ENCODE data around the gene MTHFSD. TPM values are rescaled to one million over a fixed set of nuclear protein-coding genes. Genes with fewer than 3 reads are reported as not detected.

MTHFSD gene
- total RNA-seq, 3 donors from 2014 or later (not counting 1 experiment from before 2014, with no cell fraction given) = 14.3 to 22.0 (median 16.9) TPM

GRCh38 chr16:86505185-86505898 is 49.7 kb downstream of the MTHFSD start:
- Mint-ChIP-seq H3K27ac (no peak overlapping the region), H3K9me3 (no peaks in the 10 kb centered on the region), H3K4me3 (no peak overlapping the region), H3K27me3 (ENCODE audit: low read depth in 2 of 2) (peaks cover 68 to 73% of the 10 kb centered on the region in 2 donors), H3K4me1 (peaks cover 7 to 22% of the 10 kb centered on the region in 2 donors), H3K36me3 (no peaks in the 10 kb centered on the region)
- no peak overlapping the region for H3K4me3 ChIP-seq (ENCODE audit: low read length)
- H3K4me1 ChIP-seq (ENCODE audit: control insufficient read depth, insufficient read depth, low read length) = peaks cover 12% of the 10 kb centered on the region
- H3K27ac ChIP-seq (ENCODE audit: low read length) = no peak overlapping the region
- no peak for TF ChIP-seq CTCF (IDR thresholded peaks at IDR 0.05)
- intact Hi-C loops (cut with micrococcal nuclease) = no loop called here
- WGBS (ENCODE audit: insufficient coverage) = 3% methylated on average over 67 of the region's 67 CpGs
- H3K36me3 ChIP-seq (ENCODE audit: control insufficient read depth, insufficient read depth, low read length) = no peaks in the 10 kb centered on the region
- H3K9me3 ChIP-seq (ENCODE audit: control insufficient read depth, insufficient read depth, low read length) = no peaks in the 10 kb centered on the region
- H3K27me3 ChIP-seq (ENCODE audit: control insufficient read depth, insufficient read depth, low read length) = peaks cover 47% of the 10 kb centered on the region
- ATAC-seq (no peak), DNase-seq (no peak)

DNA sequence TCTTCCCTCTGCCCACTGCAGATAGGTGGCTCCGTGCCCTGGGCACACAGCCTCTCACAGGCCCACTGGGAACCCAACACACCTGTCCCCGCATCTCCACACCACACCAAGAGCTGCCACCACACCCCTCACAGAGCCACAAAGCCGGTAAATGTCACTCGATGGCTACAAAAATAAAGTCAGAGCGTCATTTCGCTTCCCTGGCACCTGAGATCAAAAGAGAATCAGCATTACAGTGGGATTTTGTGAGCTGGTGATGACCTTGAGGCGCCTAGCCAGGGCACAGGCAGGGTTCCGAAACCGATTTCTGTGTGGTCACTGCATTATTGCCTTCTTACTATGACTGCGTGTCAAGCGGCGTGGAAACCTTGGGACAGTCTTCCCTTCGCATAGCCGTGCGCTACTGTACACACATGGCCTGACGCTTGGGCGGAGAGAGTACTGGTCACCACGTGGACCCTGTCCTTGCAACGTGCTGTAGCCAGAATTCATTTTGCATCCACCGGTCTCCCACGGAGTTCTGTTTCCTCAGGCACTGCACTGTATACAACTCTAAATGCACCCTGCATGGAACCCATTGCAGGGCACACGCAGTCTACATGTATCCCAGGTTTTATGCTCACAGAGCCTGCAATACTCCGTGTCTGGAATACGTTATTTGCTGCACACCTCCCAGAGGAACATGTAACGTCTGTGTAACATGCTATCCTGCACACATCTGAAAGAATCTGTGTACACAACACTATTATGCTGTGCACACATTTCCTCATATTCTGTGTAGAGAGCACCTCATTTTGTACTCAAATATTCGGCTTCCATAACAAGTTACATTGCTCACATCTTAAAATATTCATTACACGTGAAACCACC is 50.5 kb downstream of the MTHFSD start:
- WGBS (ENCODE audit: insufficient coverage) = 14% methylated on average over 27 of the region's 27 CpGs
- intact Hi-C loops (cut with micrococcal nuclease) = no loop called here

DNA sequence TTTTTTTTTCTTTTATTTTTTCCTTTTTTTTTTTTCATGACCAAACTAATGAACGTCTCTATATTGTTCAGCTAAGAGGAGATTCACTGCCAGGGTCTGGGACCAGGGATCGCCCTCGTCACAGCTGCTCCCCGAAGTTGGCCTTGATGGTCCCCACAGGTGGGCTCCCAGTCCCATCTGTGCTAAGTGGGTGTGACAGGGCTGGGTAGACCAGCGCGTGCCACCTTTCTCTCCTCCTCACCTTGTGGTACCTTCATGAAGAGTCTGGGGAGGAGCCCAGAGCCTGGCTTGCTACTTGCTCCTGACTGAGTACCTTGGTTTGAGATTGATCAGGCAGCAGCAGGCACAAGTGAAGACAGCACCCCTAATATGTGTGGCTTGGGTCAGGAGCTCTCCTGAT is 51.2 kb downstream of the MTHFSD start:
- H3K9me3 Mint-ChIP-seq = no peaks in the 10 kb centered on the region
- peaks cover 1% of the 10 kb centered on the region for H3K4me1 ChIP-seq (ENCODE audit: control insufficient read depth, insufficient read depth, low read length)
- no peak overlapping the region for H3K4me3 Mint-ChIP-seq

More for the DNA sequence above, 50.5 kb downstream of the MTHFSD start:
- ATAC-seq = no peak
- Histone ChIP-seq H3K27ac (ENCODE audit: low read length) (no peak overlapping the region), H3K4me3 (ENCODE audit: low read length) (no peak overlapping the region), H3K9me3 (ENCODE audit: control insufficient read depth, insufficient read depth, low read length) (no peaks in the 10 kb centered on the region), H3K36me3 (ENCODE audit: control insufficient read depth, insufficient read depth, low read length) (no peaks in the 10 kb centered on the region), H3K4me1 (ENCODE audit: control insufficient read depth, insufficient read depth, low read length) (peaks cover 8% of the 10 kb centered on the region), H3K27me3 (ENCODE audit: control insufficient read depth, insufficient read depth, low read length) (peaks cover 47% of the 10 kb centered on the region)
- no peaks in the 10 kb centered on the region for H3K36me3 Mint-ChIP-seq
- no peak overlapping the region for H3K27ac Mint-ChIP-seq
- H3K4me3 Mint-ChIP-seq = no peak overlapping the region
- peaks cover 73 to 79% of the 10 kb centered on the region in 2 donors for H3K27me3 Mint-ChIP-seq (ENCODE audit: low read depth in 2 of 2)
- peaks cover 7 to 22% of the 10 kb centered on the region in 2 donors for H3K4me1 Mint-ChIP-seq
- no peak for TF ChIP-seq CTCF (IDR thresholded peaks at IDR 0.05)
- no peak for DNase-seq
- H3K9me3 Mint-ChIP-seq = no peaks in the 10 kb centered on the region

More for the DNA sequence above, 51.2 kb downstream of the MTHFSD start:
- H3K4me1 Mint-ChIP-seq = peaks cover 7 to 20% of the 10 kb centered on the region in 2 donors
- Histone ChIP-seq H3K27me3 (ENCODE audit: control insufficient read depth, insufficient read depth, low read length) (peaks cover 50% of the 10 kb centered on the region), H3K27ac (ENCODE audit: low read length) (no peak overlapping the region), H3K4me3 (ENCODE audit: low read length) (no peak overlapping the region), H3K36me3 (ENCODE audit: control insufficient read depth, insufficient read depth, low read length) (no peaks in the 10 kb centered on the region), H3K9me3 (ENCODE audit: control insufficient read depth, insufficient read depth, low read length) (no peaks in the 10 kb centered on the region)
- H3K36me3 Mint-ChIP-seq = no peaks in the 10 kb centered on the region
- no peak for TF ChIP-seq CTCF (IDR thresholded peaks at IDR 0.05)
- H3K27ac Mint-ChIP-seq = no peak overlapping the region
- peaks cover 72 to 86% of the 10 kb centered on the region in 2 donors for H3K27me3 Mint-ChIP-seq (ENCODE audit: low read depth in 2 of 2)
- ATAC-seq = no peak
- DNase-seq = no peak
- intact Hi-C loops (cut with micrococcal nuclease) = no loop called here
- 17% methylated on average over 6 of the region's 6 CpGs for WGBS (ENCODE audit: insufficient coverage)
